Inferior parietal cortex (tissue), 1 donor: ENCODE data around the gene ADAMTS15.

ENCODE experiments used
- DNase-seq: peaks from one replicate; pipeline ENCODE4 v3.0.0-alpha.2; 2016; ENCODE audit errors: extremely low spot score

The ADAMTS15 gene

DNA sequence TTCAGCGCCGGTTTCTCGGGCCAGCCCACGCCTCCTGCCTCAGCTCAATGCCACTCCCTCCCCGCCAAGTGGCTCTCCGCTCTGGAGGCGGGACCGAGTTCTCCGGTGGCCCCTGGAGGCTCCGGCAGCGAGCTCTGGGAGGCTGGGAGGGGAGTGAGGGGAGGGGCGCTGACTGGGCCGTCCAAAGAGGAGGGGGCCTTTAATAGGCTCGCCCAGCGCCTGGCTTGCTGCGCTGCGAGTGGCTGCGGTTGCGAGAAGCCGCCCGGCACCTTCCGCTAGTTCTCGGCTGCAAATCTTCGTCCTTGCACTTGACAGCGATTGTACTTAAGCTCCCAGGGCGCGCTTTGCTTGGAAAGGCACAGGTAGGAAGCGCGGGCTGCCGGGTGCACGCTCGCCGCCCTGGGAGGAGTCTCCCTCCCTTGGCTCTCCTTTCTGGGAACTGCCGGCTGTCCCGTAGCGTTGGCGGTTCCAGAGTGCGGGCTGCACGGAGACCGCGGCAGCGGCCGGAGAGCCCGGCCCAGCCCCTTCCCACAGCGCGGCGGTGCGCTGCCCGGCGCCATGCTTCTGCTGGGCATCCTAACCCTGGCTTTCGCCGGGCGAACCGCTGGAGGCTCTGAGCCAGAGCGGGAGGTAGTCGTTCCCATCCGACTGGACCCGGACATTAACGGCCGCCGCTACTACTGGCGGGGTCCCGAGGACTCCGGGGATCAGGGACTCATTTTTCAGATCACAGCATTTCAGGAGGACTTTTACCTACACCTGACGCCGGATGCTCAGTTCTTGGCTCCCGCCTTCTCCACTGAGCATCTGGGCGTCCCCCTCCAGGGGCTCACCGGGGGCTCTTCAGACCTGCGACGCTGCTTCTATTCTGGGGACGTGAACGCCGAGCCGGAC lies at the start of gene ADAMTS15:
ADAMTS15 (plus strand) TSS at position 230 of the 894 bp plus-strand sequence; CDS start at position 559, 329 bp downstream.
- DNase-seq, result no peak

DNA sequence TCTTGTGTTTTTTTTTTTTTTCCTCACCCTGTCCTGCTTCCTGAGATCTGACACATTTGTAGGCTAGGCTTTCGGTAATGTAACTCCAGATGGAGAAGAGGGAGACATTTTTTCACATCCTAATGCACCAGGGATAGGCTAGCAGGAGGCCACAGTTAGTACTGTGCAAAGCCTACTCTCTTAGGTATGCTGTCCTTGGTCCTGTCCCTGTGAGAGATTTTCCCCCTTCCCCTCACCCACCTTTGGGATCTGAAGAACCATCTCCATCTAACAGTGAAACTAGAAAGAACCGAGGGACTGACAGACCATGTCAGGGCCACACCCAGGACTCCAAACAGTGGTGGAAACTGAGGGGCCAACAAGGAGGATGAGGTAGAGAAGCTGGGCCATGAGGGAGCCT lies 49.2 kb upstream of the ADAMTS15 start:
- no peak for DNase-seq

DNA sequence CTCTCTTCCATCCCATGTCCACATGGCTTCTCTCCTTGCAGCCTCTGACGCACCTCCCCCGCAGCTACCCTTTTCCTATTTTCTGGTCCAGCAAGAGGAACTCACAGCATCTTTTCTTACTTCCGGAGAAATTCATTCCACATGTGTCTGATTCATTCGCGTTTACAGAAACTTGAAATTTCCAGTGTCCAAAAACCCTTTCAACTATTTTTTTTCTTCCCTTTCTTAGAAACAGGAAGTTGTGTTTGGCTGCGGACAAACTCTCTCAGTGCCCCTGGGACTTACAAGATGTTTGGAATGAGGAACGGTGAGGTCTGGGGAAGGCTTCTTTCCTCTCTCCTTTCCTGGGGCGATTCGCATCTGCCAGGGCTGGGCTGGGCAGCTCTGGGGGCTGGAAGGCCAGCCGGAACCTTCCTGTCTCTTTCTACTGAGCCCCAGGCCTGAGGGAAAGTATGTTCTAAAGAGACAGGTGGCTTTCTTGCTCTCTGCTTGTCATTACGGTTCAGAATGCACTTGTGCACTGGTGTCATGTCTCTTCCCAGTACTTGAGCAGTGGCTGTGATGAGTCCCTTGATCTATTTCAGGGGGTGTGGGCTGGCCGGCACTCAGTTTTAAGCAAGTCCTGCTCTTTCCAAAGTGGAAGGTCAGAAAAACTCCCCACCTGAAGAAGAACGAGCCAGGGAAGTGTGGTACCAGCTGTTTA lies 47.5 kb upstream of the ADAMTS15 start:
- no peak for DNase-seq

GRCh38 chr11:130402570-130402969 lies 45.9 kb upstream of the ADAMTS15 start:
- DNase-seq, result no peak

DNA sequence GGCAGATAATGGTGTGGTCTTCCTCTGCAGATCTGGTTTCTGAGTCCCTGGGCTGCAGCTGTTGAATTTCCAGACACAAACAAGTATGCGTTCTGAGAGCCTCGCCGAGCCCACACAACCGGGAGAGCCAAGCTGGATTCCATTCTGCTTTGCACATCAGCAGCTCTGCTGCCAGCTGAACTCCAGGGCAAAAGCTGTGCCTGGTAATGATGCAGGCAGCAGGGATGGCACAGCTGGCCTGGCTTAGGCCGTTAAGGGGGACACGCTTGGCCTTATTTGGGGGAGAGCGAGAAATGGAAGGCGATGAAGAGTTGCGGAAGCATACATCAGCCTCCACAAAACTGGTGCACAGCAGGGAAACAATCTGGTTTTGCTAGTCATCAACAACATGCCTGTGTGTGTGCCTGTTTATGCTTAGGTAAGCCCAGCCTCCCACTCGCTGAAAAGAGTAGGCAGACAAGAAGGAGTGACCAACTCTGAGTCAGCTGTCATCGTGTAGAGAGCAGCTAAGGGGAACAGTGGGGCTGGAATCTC lies 45.1 kb upstream of the ADAMTS15 start:
- DNase-seq, result no peak

GRCh38 chr11:130403967-130404366 lies 44.5 kb upstream of the ADAMTS15 start:
- DNase-seq, result no peak

- DNase-seq, result no peak
Observed at GRCh38 chr11:130404727-130405126, 43.7 kb upstream of the ADAMTS15 start.

GRCh38 chr11:130405428-130405827 lies 43.0 kb upstream of the ADAMTS15 start:
- no peak for DNase-seq

DNA sequence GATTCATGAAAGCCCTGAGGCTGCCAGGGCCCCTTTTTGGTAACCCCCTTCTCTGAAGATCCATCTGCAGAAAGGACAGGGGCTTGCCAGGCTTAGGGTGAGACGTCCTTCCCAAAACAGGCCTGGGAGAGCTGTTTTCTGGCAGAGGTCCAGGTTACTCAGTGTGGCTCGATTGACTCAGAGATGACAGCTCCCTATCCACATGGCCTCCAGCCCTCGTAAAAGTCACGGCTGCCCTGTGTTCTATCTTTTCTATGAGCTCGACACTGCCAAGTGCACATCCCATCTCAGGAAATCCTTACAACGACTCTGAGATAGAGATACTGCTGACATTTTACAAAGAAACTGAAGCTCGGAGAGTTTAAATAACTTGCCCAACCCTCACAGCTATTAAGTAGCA lies 40.5 kb upstream of the ADAMTS15 start:
- DNase-seq, result no peak

DNA sequence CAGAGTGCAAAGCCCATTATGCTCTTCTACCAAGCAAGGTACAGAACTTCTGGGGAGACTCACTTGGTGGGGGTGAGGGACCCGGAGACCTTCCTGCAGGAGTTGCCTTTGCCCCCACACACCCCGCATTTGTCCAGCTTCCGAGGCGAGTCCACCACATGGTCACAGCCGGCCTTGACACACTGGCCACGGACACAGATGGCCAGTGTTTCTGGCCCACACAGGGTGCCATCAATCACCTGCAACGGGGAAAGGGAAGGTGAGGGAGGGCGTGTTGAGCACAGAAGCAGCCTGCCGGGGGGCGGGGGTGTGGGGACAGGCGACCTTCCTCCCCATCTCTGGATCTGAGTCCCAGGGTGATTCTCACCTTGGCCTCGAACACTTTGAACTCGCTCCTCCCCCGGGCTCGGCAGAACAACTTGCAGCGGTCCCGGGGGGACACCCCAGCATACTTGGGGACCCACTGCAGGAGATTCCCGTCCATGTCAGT lies 40.0 kb upstream of the ADAMTS15 start:
- no peak for DNase-seq

DNA sequence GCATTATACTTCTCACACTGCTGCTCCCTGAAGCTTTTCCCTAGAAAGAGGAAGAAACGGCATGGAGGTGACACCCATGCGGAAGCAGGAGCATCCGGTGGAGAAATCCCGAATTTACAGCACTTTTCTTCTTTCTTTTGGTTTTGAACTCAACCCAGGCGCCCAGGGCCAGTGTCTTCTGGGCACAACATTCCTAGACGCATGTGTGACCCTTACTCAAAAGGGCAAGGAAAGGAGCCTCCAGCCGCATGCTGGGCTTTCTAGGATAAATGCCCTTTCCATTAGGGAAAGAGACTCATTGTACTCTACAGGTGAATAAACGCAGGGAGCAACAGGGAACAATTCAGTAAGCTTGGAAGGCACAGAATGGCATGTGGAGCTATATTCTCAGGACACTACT lies 39.5 kb upstream of the ADAMTS15 start:
- DNase-seq, result no peak

DNA sequence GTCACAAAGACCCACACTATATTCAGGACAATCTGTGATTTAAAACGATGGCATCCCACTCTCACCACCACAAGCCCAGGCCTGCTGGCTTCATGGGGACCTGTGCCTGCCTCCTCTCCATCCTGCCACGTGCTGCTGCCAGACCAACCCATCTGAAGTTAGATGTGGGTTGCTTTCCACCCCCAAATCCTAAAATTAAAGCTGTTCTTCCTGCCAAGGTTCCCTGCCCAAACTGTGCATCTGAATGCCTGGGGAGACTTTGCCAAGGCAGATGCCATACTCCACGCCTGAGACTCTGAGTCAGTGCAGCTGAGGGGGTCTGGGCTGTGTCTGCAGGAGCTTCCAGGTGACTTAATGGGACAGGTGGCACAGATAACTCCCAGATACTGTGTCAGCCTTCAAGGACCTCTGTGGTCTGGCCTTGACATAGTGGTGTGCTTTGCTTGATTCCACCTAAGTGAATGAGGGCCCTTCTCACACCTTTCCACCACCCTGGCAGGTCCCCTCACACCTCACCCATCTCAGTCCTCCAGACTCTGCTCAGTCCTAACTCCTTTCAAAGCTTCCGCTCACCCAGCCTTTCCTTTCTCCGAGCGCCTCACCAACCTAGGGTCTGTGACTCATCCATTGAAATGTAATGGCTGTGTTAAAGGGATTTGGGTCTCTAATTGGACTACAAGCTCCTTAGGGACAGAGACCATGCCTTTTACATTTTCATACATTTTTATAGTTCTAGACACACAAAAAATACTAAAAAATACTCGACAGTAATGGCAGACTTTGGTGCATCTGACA lies 38.7 kb upstream of the ADAMTS15 start:
- no peak for DNase-seq

DNA sequence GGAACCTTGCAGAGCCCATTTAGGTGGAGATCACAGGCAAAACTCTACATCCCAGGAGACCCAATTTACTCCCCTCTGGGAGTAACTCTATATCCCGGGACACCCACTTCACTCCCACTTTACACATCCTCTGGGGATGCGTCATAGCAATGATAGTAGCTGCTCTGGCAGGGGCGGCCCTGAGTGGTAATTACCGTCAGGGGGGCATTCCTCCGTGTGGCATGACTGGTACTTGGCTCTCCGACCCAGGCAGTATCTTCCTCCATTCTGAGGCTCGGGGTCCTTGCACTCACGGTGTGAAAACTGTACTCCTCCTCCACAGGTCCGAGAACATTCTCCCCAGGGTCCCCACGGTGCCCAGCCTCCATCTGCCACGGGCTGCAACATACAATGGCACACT lies 37.2 kb upstream of the ADAMTS15 start:
- DNase-seq, result no peak

DNA sequence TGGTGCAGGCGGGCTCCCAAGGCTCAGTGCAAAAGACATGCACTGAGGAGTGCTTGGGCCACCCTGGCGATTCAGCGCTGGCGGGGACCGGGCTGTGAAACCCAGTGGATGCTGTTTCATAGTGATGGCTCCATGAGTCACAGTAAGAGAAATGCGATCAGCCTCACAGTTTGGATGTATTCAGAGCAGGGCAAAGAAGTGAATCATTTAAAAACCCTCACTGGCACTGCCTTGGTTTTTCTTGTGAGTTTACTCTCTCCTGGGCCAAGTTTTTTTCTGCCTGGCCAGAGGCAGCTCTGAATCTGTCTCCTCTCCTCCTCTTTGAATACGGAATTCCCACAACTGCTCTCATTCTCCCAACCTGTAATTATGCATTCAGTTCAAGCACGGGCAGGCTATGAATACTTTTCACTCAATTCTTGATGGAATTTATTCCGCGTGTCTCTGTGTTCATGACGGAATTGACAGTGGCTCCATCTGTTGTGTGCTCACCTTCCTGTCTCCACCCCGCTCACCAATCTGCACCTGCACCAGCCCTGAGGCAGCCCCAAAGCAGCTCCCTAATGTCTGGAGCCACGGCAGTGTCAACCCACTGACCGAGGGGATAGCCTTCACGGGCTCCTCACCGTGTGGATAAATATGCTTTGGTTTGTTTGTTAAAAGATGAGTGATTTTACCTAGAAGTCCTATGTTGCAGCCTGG lies 34.9 kb upstream of the ADAMTS15 start:
- DNase-seq, result no peak

GRCh38 chr11:130414107-130415080 lies 34.1 kb upstream of the ADAMTS15 start:
- DNase-seq, result no peak

GRCh38 chr11:130415731-130416529 lies 32.5 kb upstream of the ADAMTS15 start:
- no peak for DNase-seq

DNA sequence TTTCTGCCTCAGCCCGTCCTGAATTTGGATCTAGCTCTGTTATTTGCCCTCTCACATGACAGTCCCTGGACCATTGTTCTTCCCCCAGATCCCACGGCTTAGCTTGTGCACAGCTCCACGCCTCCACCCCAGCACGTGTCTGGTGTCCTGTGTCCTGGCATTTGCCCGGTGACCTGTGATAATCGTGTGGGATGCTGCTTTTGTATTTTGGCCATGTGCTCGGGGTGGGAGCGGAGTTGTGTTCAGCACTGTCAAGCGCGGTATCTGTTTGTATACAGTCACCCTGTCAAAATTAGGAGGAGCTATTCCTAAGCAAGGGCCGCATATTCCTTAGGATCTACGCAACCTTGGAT lies 31.9 kb upstream of the ADAMTS15 start:
- DNase-seq, result no peak

- DNase-seq, result no peak
Observed at GRCh38 chr11:130416906-130417305, 31.5 kb upstream of the ADAMTS15 start.

DNA sequence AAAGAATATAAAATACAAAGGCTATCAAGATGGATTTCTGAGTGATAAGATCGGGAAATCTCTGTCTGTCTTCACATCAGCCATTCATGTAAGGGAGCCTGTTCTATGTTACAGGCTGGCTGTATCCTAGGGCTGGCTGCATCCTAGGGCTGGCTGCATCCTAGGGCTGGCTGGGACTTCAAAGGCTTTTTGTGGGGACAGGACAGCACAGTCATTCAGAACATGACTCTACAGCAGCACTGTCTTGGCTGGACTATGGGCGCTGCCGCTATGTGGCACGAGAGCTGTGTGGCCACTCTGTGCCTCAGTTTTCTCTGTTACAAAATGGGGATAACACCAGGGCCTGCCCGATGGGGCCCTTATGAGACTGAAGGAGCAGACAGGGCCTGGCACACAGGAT lies 30.2 kb upstream of the ADAMTS15 start:
- no peak for DNase-seq
